Activated CD4-positive, alpha-beta T cell treated with anti-CD3 and anti-CD28 coated beads, Interleukin-2, amount 10 ng/mL, durations not matched to agents 7 days and 5 days (primary cell): ENCODE data around the gene FBF1. TPM values are rescaled to one million over a fixed set of nuclear protein-coding genes. Genes with fewer than 3 reads are reported as not detected.

Source experiments
- CTCF ChIA-PET: fragments of 350-600 bp; sonication (Branson Sonifier 250); formaldehyde crosslinking; loops from one replicate; lab custom pipeline; 2021; ENCODE audit warnings: antibody characterized with exemption; lab: Charles Lee
- POLR2A ChIA-PET: fragments of 350-600 bp; sonication (Branson Sonifier 250); formaldehyde crosslinking; loops from one replicate; lab custom pipeline; 2021; ENCODE audit warnings: antibody characterized with exemption; lab: Charles Lee
- DNase-seq: peaks from one replicate; pipeline ENCODE4 v3.0.0-alpha.2; 2020
- H3K27ac Mint-ChIP-seq: one replicate; pipeline ENCODE4 v1.8.0; 2021; ENCODE audit warnings: mild to moderate bottlenecking, moderate library complexity, mixed read lengths
- H3K27me3 Mint-ChIP-seq: one replicate; pipeline ENCODE4 v1.8.0; 2021; ENCODE audit warnings: mixed read lengths
- H3K36me3 Mint-ChIP-seq: one replicate; pipeline ENCODE4 v1.8.0; 2021; ENCODE audit warnings: low read depth, mixed read lengths
- H3K4me1 Mint-ChIP-seq: one replicate; pipeline ENCODE4 v1.8.0; 2021; ENCODE audit warnings: mixed read lengths
- H3K4me3 Mint-ChIP-seq: one replicate; pipeline ENCODE4 v1.8.0; 2021; ENCODE audit warnings: mild to moderate bottlenecking, moderate library complexity, mixed read lengths
- H3K9me3 Mint-ChIP-seq: one replicate; pipeline ENCODE4 v1.8.0; 2021; ENCODE audit warnings: mixed read lengths
- total RNA-seq, 2 experiments: library from RNA; stranded (reverse); gene quantifications; one replicate each; pipeline ENCODE4 v1.2.3, GENCODE V29; 2021

Gene FBF1
- total RNA-seq, 2 experiments from 2014 or later: 21.7 to 23.5 TPM

GRCh38 chr17:75941442-75941819, 589 bp upstream of the FBF1 start:
- Mint-ChIP-seq H3K4me3 (peak overlapping the region; percentile 92), H3K36me3 (peaks cover 3% of the 10 kb centered on the region), H3K27ac (peak overlapping the region; percentile 50), H3K4me1 (peaks cover 18% of the 10 kb centered on the region), H3K9me3 (no peaks in the 10 kb centered on the region), H3K27me3 (no peaks in the 10 kb centered on the region)
- no peak for DNase-seq
- ChIA-PET POLR2A (no interaction called here), CTCF (interaction anchor here (0.7 to 1.3 kb wide), 5 partner anchors 11 to 59 kb away, joined by 3 to 5 read pairs (median 4); partner anchors contain the start of gene CDK3)

- Mint-ChIP-seq H3K4me1 (peaks cover 18% of the 10 kb centered on the region), H3K27ac (no peak overlapping the region), H3K9me3 (no peaks in the 10 kb centered on the region), H3K4me3 (no peak overlapping the region), H3K36me3 (no peaks in the 10 kb centered on the region), H3K27me3 (no peaks in the 10 kb centered on the region)
- ChIA-PET CTCF (no interaction called here), POLR2A (interaction anchor here (0.6 kb wide), 1 partner anchor 41 kb away, joined by 3 read pairs; the partner anchor contains the start of genes ACOX1 and TEN1)
- DNase-seq: no peak
Measured at GRCh38 chr17:75937652-75938051, 3.2 kb downstream of the FBF1 start.

DNA sequence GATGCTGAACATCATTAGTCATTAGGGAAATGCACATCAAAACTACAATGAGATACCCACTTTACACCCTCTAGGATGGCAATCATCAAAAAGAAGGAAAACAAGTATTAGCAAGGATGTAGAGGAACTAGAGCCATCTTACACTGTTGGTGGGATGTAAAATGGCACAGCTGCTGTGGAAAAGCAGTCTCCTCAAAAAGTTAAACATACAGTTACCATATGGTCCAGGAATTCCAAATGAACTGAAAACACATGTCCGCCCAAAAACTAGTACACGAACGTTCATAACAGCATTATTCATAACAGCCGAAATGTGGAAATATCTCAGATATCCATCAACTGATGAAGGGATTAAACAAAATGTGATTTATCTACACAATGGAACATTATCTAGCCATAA, 7.0 kb downstream of the FBF1 start:
- Mint-ChIP-seq H3K4me1 (no peaks in the 10 kb centered on the region), H3K27me3 (no peaks in the 10 kb centered on the region), H3K27ac (no peak overlapping the region), H3K9me3 (no peaks in the 10 kb centered on the region), H3K36me3 (no peaks in the 10 kb centered on the region), H3K4me3 (no peak overlapping the region)
- DNase-seq: no peak
- POLR2A ChIA-PET: no interaction called here
- CTCF ChIA-PET: interaction anchor here (0.7 kb wide), 1 partner anchor 528 kb away, joined by 4 read pairs; no protein-coding TSS in a partner anchor

- no peaks in the 10 kb centered on the region for H3K4me1 Mint-ChIP-seq
- H3K9me3 Mint-ChIP-seq: no peaks in the 10 kb centered on the region
- H3K4me3 Mint-ChIP-seq: no peak overlapping the region
- no peak overlapping the region for H3K27ac Mint-ChIP-seq
- no peaks in the 10 kb centered on the region for H3K27me3 Mint-ChIP-seq
- POLR2A ChIA-PET: no interaction called here
- no peak for DNase-seq
- CTCF ChIA-PET: no interaction called here
- no peaks in the 10 kb centered on the region for H3K36me3 Mint-ChIP-seq
Measured at GRCh38 chr17:75932852-75933251, 8.0 kb downstream of the FBF1 start.

DNA sequence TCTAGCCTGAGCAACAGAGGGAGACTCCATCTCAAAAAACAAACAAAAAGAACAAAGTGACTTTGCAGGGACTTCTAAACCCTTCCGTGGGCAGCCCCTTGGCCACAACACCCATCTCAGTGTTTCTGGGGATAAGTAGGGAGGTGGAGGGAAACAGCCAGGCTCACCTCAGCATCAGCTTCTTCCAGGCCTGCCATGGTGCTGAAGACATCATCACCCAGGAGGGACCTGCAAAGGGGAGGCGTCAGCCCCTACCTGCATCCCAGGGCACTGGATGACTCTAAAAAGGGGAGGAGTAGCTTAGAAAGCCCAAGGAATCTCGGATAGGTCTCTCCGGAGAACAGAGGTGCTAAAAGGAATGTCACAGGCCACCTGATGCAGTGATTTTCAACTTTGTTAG, 9.8 kb downstream of the FBF1 start:
- H3K36me3 Mint-ChIP-seq: no peaks in the 10 kb centered on the region
- H3K4me1 Mint-ChIP-seq: no peaks in the 10 kb centered on the region
- H3K9me3 Mint-ChIP-seq: no peaks in the 10 kb centered on the region
- ChIA-PET POLR2A (no interaction called here), CTCF (interaction anchor here (0.5 to 2.4 kb wide), 4 partner anchors 10 to 83 kb away, joined by 3 to 6 read pairs (median 4); partner anchors contain the start of genes FBF1 and MRPL38)
- H3K27me3 Mint-ChIP-seq: no peaks in the 10 kb centered on the region
- no peak for DNase-seq
- H3K4me3 Mint-ChIP-seq: no peak overlapping the region
- H3K27ac Mint-ChIP-seq: no peak overlapping the region

DNA sequence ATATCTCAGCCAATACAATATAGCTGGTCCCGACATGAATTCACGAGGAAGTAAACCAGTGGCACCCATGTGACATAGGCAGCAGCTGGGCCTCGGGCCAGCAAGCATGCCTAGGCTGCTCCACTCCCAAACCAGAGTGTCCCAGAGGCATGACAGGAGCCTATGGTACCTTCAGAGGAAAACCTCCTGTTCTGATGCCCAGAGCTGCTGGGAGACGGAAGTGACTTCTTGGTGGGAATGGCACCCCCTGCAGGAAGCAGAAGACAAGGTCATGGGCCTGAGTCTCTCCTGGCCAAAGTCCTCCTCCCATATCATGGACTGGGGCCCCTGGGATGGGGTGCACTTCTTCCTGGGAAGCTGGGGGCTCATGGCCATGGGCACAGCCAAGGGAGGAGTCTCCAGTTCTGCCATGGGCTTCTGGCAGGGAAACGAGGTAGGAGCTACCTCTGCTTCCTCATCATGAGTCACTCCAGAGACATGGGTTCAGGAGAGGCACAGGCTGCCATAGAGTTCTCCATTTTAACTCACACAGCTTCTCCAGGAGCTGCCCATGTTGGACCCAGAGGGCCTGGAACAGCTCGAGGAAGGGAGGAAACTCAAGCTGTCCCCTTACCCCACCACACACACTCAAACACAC, 13.4 kb downstream of the FBF1 start:
- no peaks in the 10 kb centered on the region for H3K4me1 Mint-ChIP-seq
- H3K27ac Mint-ChIP-seq: no peak overlapping the region
- H3K4me3 Mint-ChIP-seq: no peak overlapping the region
- no peak for DNase-seq
- H3K9me3 Mint-ChIP-seq: no peaks in the 10 kb centered on the region
- H3K27me3 Mint-ChIP-seq: no peaks in the 10 kb centered on the region
- no peaks in the 10 kb centered on the region for H3K36me3 Mint-ChIP-seq
- ChIA-PET CTCF (interaction anchor here (0.5 to 2.0 kb wide), 8 partner anchors 8 to 770 kb away, joined by 3 to 5 read pairs (median 4); partner anchors contain the start of genes FBF1 and TRIM47), POLR2A (no interaction called here)

GRCh38 chr17:75926456-75926855, 14.4 kb downstream of the FBF1 start:
- H3K27ac Mint-ChIP-seq: no peak overlapping the region
- ChIA-PET CTCF (interaction anchor here (0.9 to 1.2 kb wide), 2 partner anchors 42 to 48 kb away, joined by 3 read pairs; partner anchors contain the start of gene TRIM47), POLR2A (no interaction called here)
- no peaks in the 10 kb centered on the region for H3K27me3 Mint-ChIP-seq
- H3K4me3 Mint-ChIP-seq: no peak overlapping the region
- H3K4me1 Mint-ChIP-seq: no peaks in the 10 kb centered on the region
- H3K36me3 Mint-ChIP-seq: no peaks in the 10 kb centered on the region
- DNase-seq: no peak
- H3K9me3 Mint-ChIP-seq: no peaks in the 10 kb centered on the region

- ChIA-PET POLR2A (no interaction called here), CTCF (interaction anchor here (1.0 to 1.2 kb wide), 2 partner anchors 34 to 43 kb away, joined by 3 to 4 read pairs; no protein-coding TSS in a partner anchor)
- H3K4me1 Mint-ChIP-seq: no peaks in the 10 kb centered on the region
- no peak overlapping the region for H3K27ac Mint-ChIP-seq
- H3K27me3 Mint-ChIP-seq: no peaks in the 10 kb centered on the region
- H3K9me3 Mint-ChIP-seq: no peaks in the 10 kb centered on the region
- H3K4me3 Mint-ChIP-seq: no peak overlapping the region
- no peak for DNase-seq
- H3K36me3 Mint-ChIP-seq: no peaks in the 10 kb centered on the region
Measured at GRCh38 chr17:75925912-75926311, 14.9 kb downstream of the FBF1 start.

GRCh38 chr17:75925103-75925502, 15.7 kb downstream of the FBF1 start:
- ChIA-PET POLR2A (no interaction called here), CTCF (interaction anchor here (1.0 kb wide), 1 partner anchor 35 kb away, joined by 4 read pairs; no protein-coding TSS in a partner anchor)
- no peak overlapping the region for H3K27ac Mint-ChIP-seq
- no peaks in the 10 kb centered on the region for H3K9me3 Mint-ChIP-seq
- no peaks in the 10 kb centered on the region for H3K36me3 Mint-ChIP-seq
- no peaks in the 10 kb centered on the region for H3K27me3 Mint-ChIP-seq
- H3K4me3 Mint-ChIP-seq: no peak overlapping the region
- no peaks in the 10 kb centered on the region for H3K4me1 Mint-ChIP-seq
- no peak for DNase-seq

GRCh38 chr17:75922963-75923874, 17.6 kb downstream of the FBF1 start:
- POLR2A ChIA-PET: no interaction called here
- Mint-ChIP-seq H3K9me3 (no peaks in the 10 kb centered on the region), H3K27ac (no peak overlapping the region), H3K36me3 (no peaks in the 10 kb centered on the region), H3K4me1 (no peaks in the 10 kb centered on the region), H3K27me3 (no peaks in the 10 kb centered on the region), H3K4me3 (no peak overlapping the region)
- DNase-seq: no peak
- CTCF ChIA-PET: interaction anchor here (1.6 kb wide), 1 partner anchor 12 kb away, joined by 4 read pairs; no protein-coding TSS in a partner anchor

DNA sequence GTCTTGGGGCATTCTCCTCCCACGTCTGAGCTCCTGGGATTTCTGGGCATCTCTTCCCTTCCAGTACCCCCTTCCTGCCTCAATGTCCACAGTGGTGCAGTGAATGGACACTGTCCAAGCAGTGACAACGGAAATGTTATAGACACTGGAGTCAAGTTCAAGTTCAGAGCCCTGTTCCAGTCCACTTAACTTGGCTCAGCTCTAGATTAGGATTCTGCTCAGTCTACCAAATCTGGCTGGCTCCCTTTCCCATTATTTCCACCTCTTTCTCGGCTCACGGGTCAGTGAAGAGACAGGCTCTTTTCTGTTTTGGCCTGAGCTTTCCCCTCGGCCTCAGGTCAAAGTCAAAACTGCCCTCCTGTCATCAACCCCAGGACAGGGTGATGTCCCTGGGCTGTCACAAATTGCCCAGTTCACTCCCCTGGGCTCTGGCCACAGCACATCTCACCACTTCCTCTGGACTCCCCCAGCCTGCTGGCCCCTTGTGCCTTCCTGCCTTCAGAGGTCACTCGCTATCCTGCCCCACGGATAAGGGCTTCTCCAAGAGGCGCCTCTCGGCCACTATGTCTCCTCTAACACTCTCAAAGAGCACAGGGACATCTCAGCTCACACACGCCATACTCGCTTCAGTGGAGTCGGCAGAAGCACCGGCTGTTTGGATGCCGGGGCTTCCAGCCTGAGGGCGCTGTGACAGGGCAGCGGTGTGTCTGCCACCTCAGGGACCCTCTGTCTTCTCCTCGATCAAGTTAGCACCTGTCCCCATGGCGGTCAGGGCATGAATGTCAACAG, 18.5 kb downstream of the FBF1 start:
- no peak overlapping the region for H3K27ac Mint-ChIP-seq
- ChIA-PET CTCF (interaction anchor here (1.4 kb wide), 2 partner anchors 26 to 74 kb away, joined by 3 to 5 read pairs; no protein-coding TSS in a partner anchor), POLR2A (no interaction called here)
- no peak overlapping the region for H3K4me3 Mint-ChIP-seq
- no peaks in the 10 kb centered on the region for H3K9me3 Mint-ChIP-seq
- H3K27me3 Mint-ChIP-seq: no peaks in the 10 kb centered on the region
- H3K36me3 Mint-ChIP-seq: no peaks in the 10 kb centered on the region
- no peak for DNase-seq
- H3K4me1 Mint-ChIP-seq: no peaks in the 10 kb centered on the region

GRCh38 chr17:75921596-75921995, 19.2 kb downstream of the FBF1 start:
- no peaks in the 10 kb centered on the region for H3K9me3 Mint-ChIP-seq
- DNase-seq: no peak
- CTCF ChIA-PET: interaction anchor here (1.4 kb wide), 2 partner anchors 26 to 75 kb away, joined by 3 to 5 read pairs; no protein-coding TSS in a partner anchor
- H3K27ac Mint-ChIP-seq: no peak overlapping the region
- peaks cover 2% of the 10 kb centered on the region for H3K36me3 Mint-ChIP-seq
- POLR2A ChIA-PET: no interaction called here
- no peak overlapping the region for H3K4me3 Mint-ChIP-seq
- no peaks in the 10 kb centered on the region for H3K27me3 Mint-ChIP-seq
- H3K4me1 Mint-ChIP-seq: peaks cover 3% of the 10 kb centered on the region
